Iris pigment epithelial cell (primary cell): ENCODE data around the gene ANKRD13A.
A peak's percentile ranks its signal among the peaks of the same experiment; 100 is the strongest.

Experiments
- DNase-seq: peaks from one replicate; pipeline ENCODE4 v3.0.0-alpha.2; 2011; ENCODE audit warnings: low read depth

The ANKRD13A gene

GRCh38 chr12:109998904-109999648 is at the start of gene ANKRD13A:
Gene ANKRD13A (plus strand): TSS chr12:109999430. CDS start chr12:109999689, 259 bp downstream.
- peak; percentile 94 for DNase-seq

- no peak for DNase-seq
Measured at GRCh38 chr12:109950625-109951024, 48.6 kb upstream of the ANKRD13A start.

- peak; percentile 93 for DNase-seq
Measured at GRCh38 chr12:109951136-109951535, 48.1 kb upstream of the ANKRD13A start.

- peak; percentile 85 for DNase-seq
Measured at GRCh38 chr12:109951751-109952150, 47.5 kb upstream of the ANKRD13A start.

- no peak for DNase-seq
Measured at GRCh38 chr12:109952160-109952858, 46.9 kb upstream of the ANKRD13A start.

- DNase-seq, result no peak
Measured at GRCh38 chr12:109952873-109953272, 46.4 kb upstream of the ANKRD13A start.

- DNase-seq, result no peak
Measured at GRCh38 chr12:109953656-109954055, 45.6 kb upstream of the ANKRD13A start.

GRCh38 chr12:109958374-109958773 is 40.9 kb upstream of the ANKRD13A start:
- no peak for DNase-seq

GRCh38 chr12:109959411-109960093 is 39.7 kb upstream of the ANKRD13A start:
- DNase-seq, result no peak

GRCh38 chr12:109961201-109961600 is 38.0 kb upstream of the ANKRD13A start:
- peak; percentile 52 for DNase-seq

- DNase-seq, result no peak
Measured at GRCh38 chr12:109961612-109962011, 37.6 kb upstream of the ANKRD13A start.

- peak; percentile 48 for DNase-seq
Measured at GRCh38 chr12:109962398-109962797, 36.8 kb upstream of the ANKRD13A start.

GRCh38 chr12:109963330-109963729 is 35.9 kb upstream of the ANKRD13A start:
- no peak for DNase-seq

GRCh38 chr12:109963743-109964429 is 35.3 kb upstream of the ANKRD13A start:
- DNase-seq, result peak; percentile 82

GRCh38 chr12:109966546-109966945 is 32.7 kb upstream of the ANKRD13A start:
- DNase-seq, result no peak

- DNase-seq, result no peak
Measured at GRCh38 chr12:109967383-109968031, 31.7 kb upstream of the ANKRD13A start.

GRCh38 chr12:109968032-109968420 is 31.2 kb upstream of the ANKRD13A start:
- no peak for DNase-seq

GRCh38 chr12:109968801-109969200 is 30.4 kb upstream of the ANKRD13A start:
- no peak for DNase-seq

GRCh38 chr12:109972821-109973220 is 26.4 kb upstream of the ANKRD13A start:
- DNase-seq, result no peak

- DNase-seq, result no peak
Measured at GRCh38 chr12:109981311-109981710, 17.9 kb upstream of the ANKRD13A start.

GRCh38 chr12:109982210-109982609 is 17.0 kb upstream of the ANKRD13A start:
- DNase-seq, result peak; percentile 49
